ENCODE measurements around the gene RAET1E. TPM values are rescaled to one million over a fixed set of nuclear protein-coding genes. Genes with fewer than 3 reads are reported as not detected.
A peak's percentile ranks its signal among the peaks of the same experiment; 100 is the strongest.
"Not testable (repeated sequence)": the region's sequence is repeated elsewhere in the genome, so short reads cannot be mapped to it uniquely, and the experiment has no call there.

The RAET1E gene
- total RNA-seq, 1 donor from 2014 or later = not detected

- Mint-ChIP-seq H3K9me3 (no peaks in the 10 kb centered on the region), H3K36me3 (peaks cover 12% of the 10 kb centered on the region), H3K27ac (peak overlapping the region; percentile 99), H3K27me3 (no peaks in the 10 kb centered on the region), H3K4me1 (ENCODE audit: unreplicated experiment) (peaks cover 31% of the 10 kb centered on the region), H3K4me3 (peak overlapping the region; percentile 65)
- no peak for TF ChIP-seq CTCF (conservative IDR thresholded peaks at IDR 0.05)
- no peak for DNase-seq (ENCODE audit: extremely low spot score, unreplicated experiment)
Observed at GRCh38 chr6:149855741-149856140, 42.2 kb downstream of the RAET1E start.

- peak overlapping the region; percentile 63 for H3K4me3 Mint-ChIP-seq
Observed at GRCh38 chr6:149855040-149855654, 42.8 kb downstream of the RAET1E start.

GRCh38 chr6:149854532-149854931 lies 43.4 kb downstream of the RAET1E start:
- H3K4me3 Mint-ChIP-seq = peak overlapping the region; percentile 63
- TF ChIP-seq CTCF (conservative IDR thresholded peaks at IDR 0.05) = no peak
- DNase-seq (ENCODE audit: extremely low spot score, unreplicated experiment) = no peak
- H3K27me3 Mint-ChIP-seq = no peaks in the 10 kb centered on the region
- peaks cover 26% of the 10 kb centered on the region for H3K4me1 Mint-ChIP-seq (ENCODE audit: unreplicated experiment)
- peaks cover 14% of the 10 kb centered on the region for H3K36me3 Mint-ChIP-seq
- no peaks in the 10 kb centered on the region for H3K9me3 Mint-ChIP-seq
- peak overlapping the region; percentile 99 for H3K27ac Mint-ChIP-seq

More at GRCh38 chr6:149855040-149855654, 42.8 kb downstream of the RAET1E start:
- peak overlapping the region; percentile 99 for H3K27ac Mint-ChIP-seq
- H3K36me3 Mint-ChIP-seq = peaks cover 14% of the 10 kb centered on the region
- H3K27me3 Mint-ChIP-seq = no peaks in the 10 kb centered on the region
- no peaks in the 10 kb centered on the region for H3K9me3 Mint-ChIP-seq
- no peak for TF ChIP-seq CTCF (conservative IDR thresholded peaks at IDR 0.05)
- peaks cover 26% of the 10 kb centered on the region for H3K4me1 Mint-ChIP-seq (ENCODE audit: unreplicated experiment)
- no peak for DNase-seq (ENCODE audit: extremely low spot score, unreplicated experiment)

- not testable (repeated sequence) for H3K27me3 Mint-ChIP-seq
- peaks cover 26% of the 10 kb centered on the region for H3K4me1 Mint-ChIP-seq (ENCODE audit: unreplicated experiment)
- peak overlapping the region; percentile 99 for H3K27ac Mint-ChIP-seq
Observed at GRCh38 chr6:149854017-149854416, 43.9 kb downstream of the RAET1E start.

GRCh38 chr6:149852881-149853280 lies 45.0 kb downstream of the RAET1E start:
- no peak for DNase-seq (ENCODE audit: extremely low spot score, unreplicated experiment)
- Mint-ChIP-seq H3K27ac (peak overlapping the region; percentile 43), H3K27me3 (no peaks in the 10 kb centered on the region), H3K4me1 (ENCODE audit: unreplicated experiment) (peaks cover 23% of the 10 kb centered on the region), H3K4me3 (no peak overlapping the region), H3K9me3 (no peaks in the 10 kb centered on the region), H3K36me3 (peaks cover 18% of the 10 kb centered on the region)
- TF ChIP-seq CTCF (conservative IDR thresholded peaks at IDR 0.05) = no peak

More at GRCh38 chr6:149854017-149854416, 43.9 kb downstream of the RAET1E start:
- not testable (repeated sequence) for H3K4me3 Mint-ChIP-seq; DNase-seq (ENCODE audit: extremely low spot score, unreplicated experiment); H3K9me3 Mint-ChIP-seq
- peaks cover 14% of the 10 kb centered on the region for H3K36me3 Mint-ChIP-seq

GRCh38 chr6:149852180-149852579 lies 45.7 kb downstream of the RAET1E start:
- peaks cover 23% of the 10 kb centered on the region for H3K4me1 Mint-ChIP-seq (ENCODE audit: unreplicated experiment)
- no peak overlapping the region for H3K4me3 Mint-ChIP-seq
- no peaks in the 10 kb centered on the region for H3K27me3 Mint-ChIP-seq
- TF ChIP-seq CTCF (conservative IDR thresholded peaks at IDR 0.05) = no peak
- no peak for DNase-seq (ENCODE audit: extremely low spot score, unreplicated experiment)
- H3K9me3 Mint-ChIP-seq = no peaks in the 10 kb centered on the region
- H3K27ac Mint-ChIP-seq = peak overlapping the region; percentile 43
- peaks cover 18% of the 10 kb centered on the region for H3K36me3 Mint-ChIP-seq
